Sciatic nerve (tissue), 2 donors: ENCODE data around the gene CCNI. TPM values are rescaled to one million over a fixed set of nuclear protein-coding genes. Genes with fewer than 3 reads are reported as not detected.
"Not testable (repeated sequence)": the region's sequence is repeated elsewhere in the genome, so short reads cannot be mapped to it uniquely, and the experiment has no call there.

Experiments
- ATAC-seq: fragments of 200-7000 bp; cut with Tn5 transposase; one replicate; pipeline ENCODE4 v1.9.1; 2020; ENCODE audit warnings: mild to moderate bottlenecking, moderate library complexity
- DNase-seq: peaks from one replicate; pipeline ENCODE4 v3.0.0-alpha.2; 2020; ENCODE audit warnings: low spot score
- intact Hi-C: fragments of 100-400 bp; cut with DNase I; formaldehyde crosslinking; loops from one replicate; pipeline ENCODE4 v1.14.2; 2022
- total RNA-seq: library from RNA; stranded (reverse); fragmentation: NEBNext Ultra II Directional; extraction: Animal tissue kit (Norgen Biotek cat#: 25700); gene quantifications from one replicate; pipeline ENCODE4 v1.2.1, GENCODE V29; 2021
- donor health status: DM: no; HTN: no; CAD: no.
- donor health status: DM: no; HTN: no; CAD: no.

The CCNI gene
- total RNA-seq, 1 donor from 2014 or later, result 301 TPM

DNA sequence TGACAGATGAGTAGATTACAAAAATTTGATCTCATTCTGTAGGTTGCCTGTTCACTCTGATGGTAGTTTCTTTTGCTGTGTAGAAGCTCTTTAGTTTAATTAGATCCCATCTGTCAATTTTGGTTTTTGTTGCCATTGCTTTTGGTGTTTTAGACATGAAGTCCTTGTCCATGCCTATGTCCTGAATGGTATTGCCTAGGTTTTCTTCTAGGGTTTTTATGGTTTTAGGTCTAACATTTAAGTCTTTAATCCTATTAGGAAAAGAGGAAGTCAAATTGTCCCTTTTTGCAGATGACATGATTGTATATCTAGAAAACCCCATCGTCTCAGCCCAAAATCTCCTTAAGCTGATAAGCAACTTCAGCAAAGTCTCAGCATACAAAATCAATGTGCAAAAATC lies 11.2 kb upstream of the CCNI start:
- ATAC-seq, intact Hi-C loops: not testable (repeated sequence)

DNA sequence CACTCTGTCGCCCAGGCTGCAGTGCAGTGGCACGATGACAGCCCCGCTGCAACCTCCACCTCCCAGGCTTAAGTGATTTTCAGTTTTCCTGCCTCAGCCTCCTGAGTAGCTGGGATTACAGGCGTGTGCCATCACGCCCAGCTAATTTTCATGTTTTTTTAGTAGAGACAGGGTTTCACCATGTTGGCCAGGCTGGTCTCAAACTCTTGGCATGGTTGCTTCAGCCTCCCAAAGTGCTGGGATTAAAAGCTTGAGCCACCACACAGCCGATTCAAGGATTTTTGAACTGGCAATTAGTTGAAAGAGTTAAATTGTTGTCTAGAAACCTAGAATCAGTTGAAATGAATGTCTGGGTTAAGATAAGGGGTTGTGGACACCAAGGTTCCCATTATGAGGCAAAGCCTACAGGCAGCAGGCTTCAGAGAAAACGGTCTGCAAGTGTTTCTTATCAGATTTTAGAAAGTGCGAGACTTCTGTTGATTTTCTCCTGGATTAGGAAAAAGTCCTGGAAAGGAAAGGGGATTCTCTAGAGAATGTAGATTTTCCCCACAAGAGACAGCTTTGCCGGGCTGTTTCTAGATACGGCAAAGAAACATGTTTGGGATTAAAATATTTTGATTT lies 8.3 kb upstream of the CCNI start:
- DNase-seq (no peak), ATAC-seq (no peak)
- intact Hi-C loops, result no loop called here

More for the DNA sequence above, 11.2 kb upstream of the CCNI start:
- DNase-seq, result not testable (repeated sequence)

DNA sequence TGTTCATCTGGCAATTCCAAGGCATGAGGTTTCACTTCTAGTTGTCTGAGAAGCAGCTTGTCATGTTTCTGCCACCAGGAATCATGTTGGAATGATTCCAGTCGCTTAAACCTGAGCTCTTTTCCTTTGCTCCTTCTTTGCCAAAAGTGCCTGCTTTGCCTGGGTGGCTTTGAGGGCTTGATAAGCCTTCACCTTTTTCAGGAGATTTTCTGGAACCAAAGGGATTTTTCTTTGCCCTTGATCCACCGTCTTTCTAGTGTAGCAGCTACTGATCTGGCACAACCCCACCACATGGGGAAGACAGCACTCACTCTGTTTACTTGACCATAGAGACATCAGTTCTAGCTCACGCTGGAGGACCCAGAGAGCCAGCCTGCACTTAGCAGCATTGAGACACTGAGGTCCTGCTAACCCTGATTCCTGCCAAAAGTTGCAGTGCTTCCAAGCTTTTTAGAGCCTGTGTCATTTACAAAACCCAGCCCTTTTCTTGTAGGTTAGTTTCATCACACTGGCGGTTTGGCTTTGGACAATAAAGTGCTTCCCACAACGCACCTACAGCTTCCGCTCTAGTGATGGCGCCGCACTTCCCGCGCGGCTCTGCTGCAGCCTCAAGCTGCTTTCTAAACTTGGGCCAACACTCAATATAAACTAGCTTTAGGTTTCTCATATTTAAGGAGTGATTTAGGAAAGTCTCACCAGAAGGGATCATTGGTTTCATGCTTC lies 7.3 kb upstream of the CCNI start:
- ATAC-seq, result no peak
- intact Hi-C loops, result no loop called here
- no peak for DNase-seq

DNA sequence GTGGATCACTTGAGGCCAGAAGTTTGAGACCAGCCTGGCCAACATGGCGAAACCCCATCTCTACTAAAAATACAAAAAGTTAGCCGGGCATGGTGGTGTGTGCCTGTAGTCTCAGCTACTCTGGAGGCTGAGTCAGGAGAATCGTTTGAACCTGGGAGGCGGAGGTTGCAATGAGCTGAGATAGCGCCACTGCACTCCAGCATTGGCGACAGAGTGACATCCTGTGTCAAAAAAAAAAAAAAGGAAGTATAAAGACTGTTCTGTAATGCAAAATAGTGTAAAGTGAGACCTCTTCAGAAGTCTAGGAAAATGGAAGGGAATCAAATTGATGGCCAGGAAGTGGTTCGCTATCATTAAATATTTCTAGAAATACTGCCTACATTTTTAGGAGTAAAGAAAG lies 5.0 kb upstream of the CCNI start:
- DNase-seq, intact Hi-C loops, ATAC-seq: not testable (repeated sequence)

DNA sequence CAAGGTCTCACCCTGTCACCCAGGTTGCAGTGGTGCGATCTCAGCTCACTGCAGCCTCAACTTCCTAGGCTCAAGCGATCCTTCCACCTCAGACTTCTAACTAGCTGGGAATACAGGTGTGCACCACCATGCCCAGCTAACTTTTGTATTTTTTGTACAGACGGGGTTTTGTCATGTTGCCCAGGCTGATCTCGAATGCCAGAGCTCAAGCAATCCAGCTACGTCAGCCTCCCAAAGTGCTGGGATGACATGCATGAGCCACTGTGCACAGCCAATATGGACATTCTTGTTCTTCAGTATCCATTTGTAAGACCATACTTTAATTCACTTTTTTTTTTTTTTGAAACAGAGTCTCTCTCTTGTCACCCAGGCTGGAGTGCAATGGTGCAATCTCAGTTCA lies 3.5 kb upstream of the CCNI start:
- intact Hi-C loops, result no loop called here
- no peak for DNase-seq
- no peak for ATAC-seq

DNA sequence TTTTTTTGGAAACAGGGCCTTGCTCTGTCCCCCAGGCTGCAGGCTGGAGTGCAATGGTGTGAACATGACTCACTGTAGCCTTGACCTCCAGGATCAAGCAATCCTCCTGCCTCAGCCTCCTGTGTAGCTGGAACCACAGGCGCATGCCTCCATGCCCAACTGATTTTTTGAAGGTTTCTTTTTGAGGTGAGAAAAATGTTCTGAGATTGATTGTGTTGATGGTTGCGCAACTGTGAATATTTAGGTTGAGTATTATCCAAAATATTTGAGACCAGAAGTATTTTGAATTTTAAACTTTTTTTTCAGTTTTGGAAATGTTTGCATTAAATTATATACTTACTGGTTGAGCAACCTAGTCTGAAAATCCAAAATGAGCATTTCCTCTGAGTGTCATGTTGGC lies 2.6 kb upstream of the CCNI start:
- intact Hi-C loops, result no loop called here
- ATAC-seq (no peak), DNase-seq (no peak)

DNA sequence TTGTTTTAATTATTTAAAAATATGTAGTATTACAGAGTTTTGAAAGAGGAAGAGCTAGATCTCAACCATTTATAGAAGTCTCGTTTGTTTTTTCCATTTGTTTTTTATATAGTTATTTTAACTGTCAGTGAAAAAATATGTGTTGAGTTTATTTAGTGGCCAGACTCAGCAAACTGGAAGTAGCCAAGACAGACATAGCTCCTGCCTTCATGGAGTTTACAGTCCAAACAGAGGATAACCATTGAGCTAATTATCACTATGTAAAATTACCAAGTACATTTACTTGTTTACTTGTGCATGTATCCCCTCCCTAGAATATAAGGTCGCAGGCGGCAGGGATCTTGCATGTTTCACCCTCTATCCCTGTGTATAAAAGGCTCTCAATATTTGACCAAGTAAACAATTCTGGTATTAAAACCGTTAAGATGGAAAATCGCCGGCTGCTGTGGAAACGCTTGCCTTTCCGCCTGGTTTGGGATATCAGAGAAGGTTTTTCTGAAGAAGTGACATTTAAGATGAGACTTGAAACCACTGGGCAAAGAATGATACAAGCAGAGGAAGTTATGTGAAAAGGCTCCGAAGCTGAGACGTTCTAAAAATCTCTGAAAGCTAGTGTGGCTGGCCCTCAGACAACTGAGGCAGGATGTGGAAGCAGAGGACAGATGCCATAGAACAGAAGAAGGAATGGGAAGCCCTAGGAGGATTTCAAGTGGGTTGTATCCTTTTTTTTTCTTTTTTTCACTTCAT lies 1.3 kb upstream of the CCNI start:
- DNase-seq, result no peak

DNA sequence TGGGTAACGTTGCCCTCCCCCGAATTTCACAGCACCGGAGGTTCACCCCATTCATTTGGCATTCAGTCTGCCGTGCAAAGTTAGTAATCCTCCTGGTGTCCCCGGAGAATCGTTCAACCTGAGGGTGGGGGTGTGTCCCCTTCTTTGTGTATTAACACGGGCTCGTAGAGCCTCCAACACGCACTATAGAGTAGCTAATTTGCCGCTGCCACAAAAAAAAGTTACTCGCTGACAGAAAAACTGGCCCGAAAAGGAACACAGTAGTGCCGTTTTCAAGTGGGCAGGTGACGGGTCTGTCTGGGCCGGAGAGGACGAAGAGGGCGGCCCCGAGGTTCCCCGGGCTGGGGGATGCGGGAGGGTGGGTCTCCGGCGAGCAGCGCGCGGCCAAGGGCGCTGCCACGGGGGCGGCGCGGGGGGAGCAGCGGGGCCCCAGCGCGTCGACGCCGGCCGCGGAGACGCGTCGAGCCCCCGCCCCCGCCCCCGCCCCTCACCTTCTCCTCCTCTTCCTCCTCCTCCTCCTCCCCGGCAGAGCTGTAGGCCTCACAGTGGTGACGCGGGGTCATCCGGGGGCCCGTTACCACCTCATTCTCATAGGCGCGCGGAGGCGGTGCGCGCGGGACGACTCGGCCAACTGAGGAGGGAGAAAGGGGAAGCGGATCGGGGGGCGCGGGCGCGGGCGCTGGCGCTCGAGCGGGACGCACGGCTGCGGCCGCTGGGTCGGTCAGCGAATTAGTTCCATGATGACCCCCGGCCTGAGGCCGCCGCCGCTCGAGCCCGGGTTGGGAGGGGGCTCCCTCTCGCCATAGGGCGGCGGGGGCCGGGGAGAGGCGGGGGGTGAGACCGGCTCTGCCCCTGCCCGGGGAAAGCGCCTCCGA lies 571 bp downstream of the CCNI start:
- peak; percentile 84 for DNase-seq
- peak; percentile 35 for ATAC-seq
- intact Hi-C loops, result no loop called here

More for the DNA sequence above, 1.3 kb upstream of the CCNI start:
- ATAC-seq, result no peak
- intact Hi-C loops, result no loop called here

DNA sequence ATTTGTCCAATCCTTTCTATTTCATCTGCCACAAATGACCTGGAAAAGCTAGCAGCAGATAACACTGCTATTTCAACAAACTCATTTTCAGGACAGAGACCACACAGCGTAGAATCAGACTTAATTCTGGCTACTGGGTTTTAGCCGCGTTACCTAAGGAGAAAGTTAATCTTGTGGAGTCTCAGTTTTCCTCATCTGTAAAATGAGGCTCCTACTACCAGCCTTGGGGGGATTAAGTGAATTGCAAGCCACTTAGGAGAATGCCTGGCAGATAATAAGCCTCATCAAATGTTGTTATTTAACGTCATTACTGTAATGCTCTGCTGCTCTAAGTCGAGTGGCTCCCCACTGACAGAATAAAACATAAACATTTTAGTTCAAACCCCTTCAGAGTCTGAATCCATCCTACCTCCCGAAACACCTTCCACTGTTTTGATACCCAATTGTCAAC lies 1.4 kb downstream of the CCNI start:
- no peak for ATAC-seq
- intact Hi-C loops, result no loop called here

DNA sequence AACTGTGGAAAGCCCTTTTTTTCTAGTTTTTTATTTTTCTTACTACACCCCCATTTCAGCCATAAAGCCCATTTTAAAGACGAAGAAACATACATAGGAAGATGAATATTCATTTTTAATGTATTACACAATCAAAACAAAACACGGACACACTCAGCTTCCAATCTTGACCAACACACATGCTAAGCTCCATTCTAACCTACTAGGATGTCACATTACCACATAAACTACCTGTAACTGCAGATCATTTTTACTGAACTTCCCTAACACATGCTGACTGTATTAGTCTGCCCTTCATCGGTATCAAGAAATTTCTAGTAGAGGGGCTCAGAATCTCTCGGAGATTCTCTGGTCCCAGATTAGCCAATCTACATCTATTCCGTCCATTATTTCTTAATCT lies 1.8 kb downstream of the CCNI start:
- no peak for ATAC-seq
- DNase-seq, result no peak
- intact Hi-C loops, result no loop called here

More for the DNA sequence above, 1.4 kb downstream of the CCNI start:
- DNase-seq, result no peak

DNA sequence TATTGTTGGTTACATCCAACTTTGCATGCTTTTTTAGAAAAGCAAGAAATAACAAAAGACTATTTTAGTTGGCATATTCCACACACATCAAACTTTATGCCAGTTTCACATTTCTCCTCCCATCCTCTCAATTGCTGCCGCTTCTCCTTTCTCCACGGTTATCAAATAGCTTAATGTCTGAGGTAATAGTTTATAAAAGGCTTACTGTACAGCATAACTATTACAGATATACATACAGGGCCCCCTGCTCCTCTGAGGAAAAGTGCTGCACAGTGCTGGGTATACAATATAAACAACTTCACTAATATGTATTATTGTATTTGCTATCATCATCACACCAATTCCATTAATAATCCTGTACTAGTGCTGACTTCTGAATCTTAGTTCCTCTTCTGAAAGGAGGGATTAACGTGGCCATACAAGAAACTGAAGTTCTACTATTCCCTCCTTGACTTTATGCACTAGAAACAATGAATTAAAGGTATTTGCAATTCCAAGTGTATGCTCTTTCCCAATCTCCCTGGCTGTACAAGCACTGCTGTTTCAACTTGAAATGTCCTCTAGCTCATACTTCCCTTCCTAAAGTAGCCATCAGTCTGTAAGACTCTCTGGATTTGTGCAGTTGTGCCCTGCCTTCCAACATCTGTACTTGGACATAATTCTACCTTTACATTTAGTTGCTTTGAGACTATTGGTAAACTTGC lies 2.5 kb downstream of the CCNI start:
- intact Hi-C loops, result no loop called here
- DNase-seq (no peak), ATAC-seq (no peak)

DNA sequence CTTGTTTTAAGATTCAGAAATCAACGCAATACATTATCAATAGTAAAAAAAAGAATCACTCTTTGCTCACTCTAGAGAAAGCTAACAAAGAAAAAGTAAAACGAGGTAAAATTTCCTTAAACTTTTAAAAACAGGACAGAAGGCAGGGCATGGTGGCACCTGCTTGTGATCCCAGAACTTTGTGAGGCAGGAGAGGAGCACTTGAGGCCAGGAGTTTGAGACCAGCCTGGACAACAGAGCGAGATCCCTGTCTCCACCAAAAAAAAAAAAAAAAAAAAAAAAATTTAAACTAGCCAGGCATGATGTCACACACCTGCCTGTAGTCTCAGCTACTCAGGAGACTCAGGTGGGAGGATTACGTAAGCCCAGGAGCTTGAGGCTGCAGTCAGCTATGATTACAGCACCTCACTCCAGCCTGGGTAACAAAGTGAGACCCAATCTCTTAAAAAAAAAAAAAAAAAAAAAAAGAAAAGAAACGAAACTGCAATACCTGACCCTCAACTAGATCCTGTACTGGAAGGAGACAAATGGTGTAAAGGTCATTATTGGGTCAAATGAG lies 3.5 kb downstream of the CCNI start:
- DNase-seq (no peak), ATAC-seq (no peak)
- intact Hi-C loops, result no loop called here

DNA sequence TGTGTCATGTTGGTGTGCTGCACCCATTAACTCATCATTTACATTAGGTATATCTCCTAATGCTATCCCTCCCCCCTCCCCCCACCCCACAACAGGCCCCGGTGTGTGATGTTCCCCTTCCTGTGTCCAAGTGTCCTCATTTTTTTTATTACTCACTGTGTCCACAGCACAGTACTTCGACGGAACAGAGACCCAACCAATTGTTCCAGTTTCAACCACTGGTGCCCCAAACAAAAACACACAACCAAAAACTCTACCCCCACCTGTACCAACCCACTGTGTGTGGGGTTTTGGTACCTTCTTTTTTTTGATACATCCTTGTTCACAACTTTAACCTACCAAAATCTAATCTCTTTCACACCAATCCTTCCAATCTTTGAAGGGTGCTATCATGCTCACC lies 6.3 kb downstream of the CCNI start:
- DNase-seq, ATAC-seq, intact Hi-C loops: not testable (repeated sequence)

DNA sequence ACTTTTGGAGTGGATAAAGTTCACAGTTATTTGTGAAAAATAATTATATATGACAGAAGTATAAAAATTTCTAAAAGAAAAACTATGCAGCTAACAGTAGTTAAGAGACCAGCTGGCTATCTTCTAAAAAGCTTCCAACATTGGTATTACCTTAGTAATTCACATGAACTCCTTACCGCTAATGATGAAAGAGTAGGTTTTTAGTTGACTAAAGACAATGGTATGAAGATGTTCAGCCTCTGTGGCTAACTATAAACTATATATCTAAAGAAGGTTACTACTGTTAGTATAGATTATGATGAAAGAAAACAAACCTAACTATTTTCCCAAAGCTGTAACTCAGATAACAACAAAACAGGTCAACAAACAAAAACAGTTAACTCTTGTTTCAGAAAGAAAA lies 10.4 kb downstream of the CCNI start:
- ATAC-seq (no peak), DNase-seq (no peak)
- intact Hi-C loops, result no loop called here

DNA sequence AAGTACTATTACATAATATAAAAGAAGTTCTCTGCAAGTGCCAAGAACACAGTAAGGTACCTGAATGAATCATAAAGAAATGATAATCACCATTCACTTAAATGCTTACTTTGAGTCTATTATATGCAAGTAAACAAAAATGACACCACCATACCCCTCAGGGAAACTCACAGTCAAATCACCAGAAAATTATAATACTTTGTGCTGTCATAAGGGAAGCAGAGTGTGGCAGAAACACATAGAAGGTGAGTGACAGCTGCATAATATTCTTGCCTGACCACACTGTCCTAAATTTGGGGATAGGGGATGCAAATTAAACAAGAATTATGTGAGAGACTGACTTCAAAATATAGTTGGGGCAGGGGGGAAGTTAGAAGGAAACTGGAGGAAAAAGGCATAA lies 12.9 kb downstream of the CCNI start:
- intact Hi-C loops, result no loop called here
- DNase-seq (no peak), ATAC-seq (no peak)

DNA sequence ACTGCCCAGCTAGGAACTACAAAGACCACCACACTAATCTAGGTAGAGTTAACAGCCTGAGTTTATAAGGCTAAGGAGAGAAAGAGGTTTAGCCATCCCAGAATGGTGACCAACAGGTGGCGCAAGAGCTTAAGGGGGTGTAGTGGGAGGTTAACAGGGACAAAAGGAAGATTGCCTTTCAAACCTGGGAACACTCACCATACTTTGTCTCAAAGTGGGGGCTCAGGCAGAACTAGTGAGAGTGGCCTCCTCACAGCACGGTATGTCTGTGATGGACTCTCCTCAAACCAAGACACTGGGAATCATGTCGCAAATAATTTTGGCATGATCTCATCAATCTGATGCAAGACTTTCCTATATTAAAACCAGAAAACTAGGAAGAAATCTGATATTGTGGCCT lies 23.4 kb downstream of the CCNI start:
- ATAC-seq, result peak; percentile 48
- DNase-seq, result peak; percentile 66
- intact Hi-C loops, result no loop called here

DNA sequence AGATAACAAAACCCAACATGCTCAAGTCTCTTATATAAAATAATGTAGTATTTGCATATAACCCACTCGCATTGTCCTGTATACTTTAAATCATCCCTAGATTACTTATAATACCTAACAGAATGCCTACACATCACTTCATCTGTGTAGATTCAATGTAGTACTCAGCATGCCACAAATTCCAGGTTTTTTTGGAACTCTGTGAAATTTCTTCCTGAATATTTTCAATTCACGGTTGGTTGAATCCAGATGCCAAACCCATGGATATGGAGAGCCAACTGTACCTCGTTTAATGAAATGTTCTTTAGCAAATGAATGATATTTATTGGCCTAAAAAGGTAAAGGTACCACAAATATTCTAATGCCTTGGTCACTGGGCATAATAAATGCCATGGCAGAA lies 24.8 kb downstream of the CCNI start:
- ATAC-seq, result no peak
- intact Hi-C loops, result no loop called here
- no peak for DNase-seq

DNA sequence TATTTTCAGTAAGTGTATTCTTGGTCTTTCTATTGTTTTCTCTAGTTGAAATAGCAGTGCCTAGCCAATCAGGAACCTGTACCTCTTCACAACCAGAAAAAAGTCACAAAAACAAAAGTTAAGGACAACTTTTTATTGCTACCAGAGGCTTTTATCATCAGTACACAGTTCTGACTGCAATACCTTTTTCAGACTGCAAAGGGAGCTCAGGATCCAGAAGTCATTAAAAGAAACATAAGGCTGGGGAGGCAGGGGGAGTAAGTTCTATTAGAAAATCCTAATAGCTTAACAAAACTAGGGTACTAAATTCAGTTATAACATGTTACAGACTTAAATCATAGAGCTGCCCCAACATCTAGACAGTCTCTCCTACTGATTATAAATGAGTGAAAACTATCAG lies 28.8 kb downstream of the CCNI start:
- DNase-seq, result no peak
- intact Hi-C loops, result no loop called here
- no peak for ATAC-seq
